ENCODE data around the gene LETM1. TPM values are rescaled to one million over a fixed set of nuclear protein-coding genes. Genes with fewer than 3 reads are reported as not detected.
A peak's percentile ranks its signal among the peaks of the same experiment; 100 is the strongest.

LETM1 gene
- total and polyA plus RNA-seq, 4 donors: 12.2 to 46.9 (median 24.1) TPM

DNA sequence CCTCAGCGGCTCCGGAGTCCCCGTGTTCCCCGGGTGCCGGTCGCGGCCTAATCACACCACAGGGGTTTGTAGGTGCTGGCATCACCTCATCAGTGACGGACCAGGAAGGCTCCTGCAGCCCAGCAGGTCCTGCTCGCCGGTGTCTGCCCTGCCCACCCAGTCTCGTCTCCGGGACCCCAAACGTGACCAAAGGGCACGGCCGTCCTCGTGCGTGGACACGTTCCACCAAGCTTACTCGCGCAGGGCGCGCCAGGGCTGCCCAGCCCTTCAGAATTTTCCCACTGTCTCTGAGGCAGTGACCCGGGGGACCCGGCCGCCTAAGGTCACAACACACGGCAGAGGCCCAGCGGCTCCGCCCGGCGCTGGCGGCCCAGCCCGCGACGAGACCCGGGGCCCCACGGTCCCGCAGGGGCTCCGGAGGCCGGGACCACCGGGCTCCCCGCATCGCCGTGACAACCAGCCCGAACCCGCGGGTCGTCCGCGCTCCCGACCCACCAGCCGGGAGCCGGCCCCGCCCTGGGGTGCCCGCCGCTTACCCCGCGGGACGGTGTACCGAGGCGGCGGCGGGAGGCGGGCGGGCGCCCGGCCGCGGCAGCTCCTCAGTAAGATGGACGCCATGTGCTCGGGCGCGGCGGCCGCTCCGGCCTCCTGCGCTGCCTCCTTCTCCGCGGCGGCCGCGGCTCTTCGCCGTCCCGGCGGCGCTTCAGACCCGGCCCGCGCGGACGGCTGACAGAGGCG, 454 bp downstream of the LETM1 start:
- H3K4me3 ChIP-seq (ENCODE audit: low read depth in 1 of 3, low read length in 3 of 3): peak overlapping the region; percentile 88 to 95 (median 93)
- H3K27me3 ChIP-seq (ENCODE audit: control insufficient read depth in 4 of 4, insufficient read depth in 4 of 4, low read length in 3 of 4): no peaks in the 10 kb centered on the region
- TF ChIP-seq JUND (IDR thresholded peaks at IDR 0.05) (no peak), FOXA2 (IDR thresholded peaks at IDR 0.05) (no peak), FOXA1 (IDR thresholded peaks at IDR 0.05) (no peak), HNF4A (conservative IDR thresholded peaks at IDR 0.05) (no peak), TAF1 (conservative IDR thresholded peaks at IDR 0.05) (no peak), GABPA (IDR thresholded peaks at IDR 0.05 in 1 of 2, conservative IDR thresholded peaks at IDR 0.05 in 1 of 2) (no peak), SP1 (IDR thresholded peaks at IDR 0.05) (no peak), RAD21 (IDR thresholded peaks at IDR 0.05) (no peak), EGR1 (IDR thresholded peaks at IDR 0.05; ENCODE audit: low read depth in 2 of 2) (no peak), RXRA (IDR thresholded peaks at IDR 0.05) (no peak), HNF4G (IDR thresholded peaks at IDR 0.05) (no peak), YY1 (IDR thresholded peaks at IDR 0.05) (no peak)
- TF ChIP-seq, protein P1, sequence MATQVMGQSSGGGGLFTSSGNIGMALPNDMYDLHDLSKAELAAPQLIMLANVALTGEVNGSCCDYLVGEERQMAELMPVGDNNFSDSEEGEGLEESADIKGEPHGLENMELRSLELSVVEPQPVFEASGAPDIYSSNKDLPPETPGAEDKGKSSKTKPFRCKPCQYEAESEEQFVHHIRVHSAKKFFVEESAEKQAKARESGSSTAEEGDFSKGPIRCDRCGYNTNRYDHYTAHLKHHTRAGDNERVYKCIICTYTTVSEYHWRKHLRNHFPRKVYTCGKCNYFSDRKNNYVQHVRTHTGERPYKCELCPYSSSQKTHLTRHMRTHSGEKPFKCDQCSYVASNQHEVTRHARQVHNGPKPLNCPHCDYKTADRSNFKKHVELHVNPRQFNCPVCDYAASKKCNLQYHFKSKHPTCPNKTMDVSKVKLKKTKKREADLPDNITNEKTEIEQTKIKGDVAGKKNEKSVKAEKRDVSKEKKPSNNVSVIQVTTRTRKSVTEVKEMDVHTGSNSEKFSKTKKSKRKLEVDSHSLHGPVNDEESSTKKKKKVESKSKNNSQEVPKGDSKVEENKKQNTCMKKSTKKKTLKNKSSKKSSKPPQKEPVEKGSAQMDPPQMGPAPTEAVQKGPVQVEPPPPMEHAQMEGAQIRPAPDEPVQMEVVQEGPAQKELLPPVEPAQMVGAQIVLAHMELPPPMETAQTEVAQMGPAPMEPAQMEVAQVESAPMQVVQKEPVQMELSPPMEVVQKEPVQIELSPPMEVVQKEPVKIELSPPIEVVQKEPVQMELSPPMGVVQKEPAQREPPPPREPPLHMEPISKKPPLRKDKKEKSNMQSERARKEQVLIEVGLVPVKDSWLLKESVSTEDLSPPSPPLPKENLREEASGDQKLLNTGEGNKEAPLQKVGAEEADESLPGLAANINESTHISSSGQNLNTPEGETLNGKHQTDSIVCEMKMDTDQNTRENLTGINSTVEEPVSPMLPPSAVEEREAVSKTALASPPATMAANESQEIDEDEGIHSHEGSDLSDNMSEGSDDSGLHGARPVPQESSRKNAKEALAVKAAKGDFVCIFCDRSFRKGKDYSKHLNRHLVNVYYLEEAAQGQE (IDR thresholded peaks at IDR 0.05): no peak
- TF ChIP-seq, protein P2, sequence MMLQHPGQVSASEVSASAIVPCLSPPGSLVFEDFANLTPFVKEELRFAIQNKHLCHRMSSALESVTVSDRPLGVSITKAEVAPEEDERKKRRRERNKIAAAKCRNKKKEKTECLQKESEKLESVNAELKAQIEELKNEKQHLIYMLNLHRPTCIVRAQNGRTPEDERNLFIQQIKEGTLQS (IDR thresholded peaks at IDR 0.05): no peak
- TF ChIP-seq, protein P3, sequence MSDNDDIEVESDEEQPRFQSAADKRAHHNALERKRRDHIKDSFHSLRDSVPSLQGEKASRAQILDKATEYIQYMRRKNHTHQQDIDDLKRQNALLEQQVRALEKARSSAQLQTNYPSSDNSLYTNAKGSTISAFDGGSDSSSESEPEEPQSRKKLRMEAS (IDR thresholded peaks at IDR 0.05): no peak
- WGBS: under 1% methylated on average over 92 of the region's 92 CpGs
- H3K9me3 ChIP-seq (ENCODE audit: control insufficient read depth in 4 of 4, low read length in 3 of 4): no peaks in the 10 kb centered on the region
- peak overlapping the region; percentile 38 to 62 for H3K27ac ChIP-seq (ENCODE audit: low read depth in 1 of 2, low read length in 2 of 2)
- peaks cover 6 to 37% (median 28%) of the 10 kb centered on the region in 4 donors for H3K4me1 ChIP-seq (ENCODE audit: control insufficient read depth in 4 of 4, insufficient read depth in 4 of 4, low read length in 3 of 4)
- H3K36me3 ChIP-seq (ENCODE audit: control insufficient read depth in 4 of 4, insufficient read depth in 3 of 4, low read depth in 1 of 4, low read length in 3 of 4): no peaks in the 10 kb centered on the region
- H3K9ac ChIP-seq (ENCODE audit: low read depth in 1 of 2, low read length in 2 of 2): peak overlapping the region; percentile 33 to 61
- peak; percentile 49 for DNase-seq (ENCODE audit: low spot score)

DNA sequence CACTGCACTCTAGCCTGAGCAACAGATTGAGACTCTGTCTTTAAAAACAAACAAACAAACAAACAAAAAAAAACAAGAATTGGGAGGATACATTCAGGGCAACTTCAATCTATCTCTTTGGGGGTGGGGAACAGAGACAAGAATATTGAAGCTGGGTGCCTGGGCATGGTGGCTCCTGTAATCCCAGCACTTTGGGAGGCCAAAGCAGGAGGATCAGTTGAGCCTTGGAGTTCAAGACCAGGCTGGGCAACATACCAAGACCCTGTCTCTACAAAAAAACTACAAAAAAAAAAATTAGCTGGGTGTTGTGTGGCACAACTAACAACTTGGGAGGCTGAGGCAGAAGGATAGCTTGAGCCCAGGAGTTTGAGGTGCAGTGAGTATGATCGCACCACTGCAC, 1.2 kb downstream of the LETM1 start:
- H3K9me3 ChIP-seq (ENCODE audit: control insufficient read depth in 4 of 4, low read length in 3 of 4): no peaks in the 10 kb centered on the region
- peak overlapping the region; percentile 88 to 95 (median 93) for H3K4me3 ChIP-seq (ENCODE audit: low read depth in 1 of 3, low read length in 3 of 3)
- 67% methylated on average over 1 of the region's 1 CpG for WGBS
- H3K27ac ChIP-seq (ENCODE audit: low read depth in 1 of 2, low read length in 2 of 2): no peak overlapping the region
- no peak for DNase-seq (ENCODE audit: low spot score)
- H3K4me1 ChIP-seq (ENCODE audit: control insufficient read depth in 4 of 4, insufficient read depth in 4 of 4, low read length in 3 of 4): peaks cover 6 to 37% (median 28%) of the 10 kb centered on the region in 4 donors
- H3K27me3 ChIP-seq (ENCODE audit: control insufficient read depth in 4 of 4, insufficient read depth in 4 of 4, low read length in 3 of 4): no peaks in the 10 kb centered on the region
- TF ChIP-seq, protein P4, sequence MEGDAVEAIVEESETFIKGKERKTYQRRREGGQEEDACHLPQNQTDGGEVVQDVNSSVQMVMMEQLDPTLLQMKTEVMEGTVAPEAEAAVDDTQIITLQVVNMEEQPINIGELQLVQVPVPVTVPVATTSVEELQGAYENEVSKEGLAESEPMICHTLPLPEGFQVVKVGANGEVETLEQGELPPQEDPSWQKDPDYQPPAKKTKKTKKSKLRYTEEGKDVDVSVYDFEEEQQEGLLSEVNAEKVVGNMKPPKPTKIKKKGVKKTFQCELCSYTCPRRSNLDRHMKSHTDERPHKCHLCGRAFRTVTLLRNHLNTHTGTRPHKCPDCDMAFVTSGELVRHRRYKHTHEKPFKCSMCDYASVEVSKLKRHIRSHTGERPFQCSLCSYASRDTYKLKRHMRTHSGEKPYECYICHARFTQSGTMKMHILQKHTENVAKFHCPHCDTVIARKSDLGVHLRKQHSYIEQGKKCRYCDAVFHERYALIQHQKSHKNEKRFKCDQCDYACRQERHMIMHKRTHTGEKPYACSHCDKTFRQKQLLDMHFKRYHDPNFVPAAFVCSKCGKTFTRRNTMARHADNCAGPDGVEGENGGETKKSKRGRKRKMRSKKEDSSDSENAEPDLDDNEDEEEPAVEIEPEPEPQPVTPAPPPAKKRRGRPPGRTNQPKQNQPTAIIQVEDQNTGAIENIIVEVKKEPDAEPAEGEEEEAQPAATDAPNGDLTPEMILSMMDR (IDR thresholded peaks at IDR 0.05; ENCODE audit: low read depth, low read length, missing input control): no peak
- no peak for TF ChIP-seq JUND (IDR thresholded peaks at IDR 0.05)
- no peak for TF ChIP-seq EGR1 (IDR thresholded peaks at IDR 0.05; ENCODE audit: low read depth in 2 of 2)
- no peak for TF ChIP-seq SP1 (IDR thresholded peaks at IDR 0.05)
- no peak for TF ChIP-seq TAF1 (conservative IDR thresholded peaks at IDR 0.05)
- TF ChIP-seq FOXA1 (IDR thresholded peaks at IDR 0.05): no peak
- no peak for TF ChIP-seq RAD21 (IDR thresholded peaks at IDR 0.05)
- TF ChIP-seq, protein P1 (IDR thresholded peaks at IDR 0.05): no peak
- TF ChIP-seq, protein P2 (IDR thresholded peaks at IDR 0.05): no peak
- TF ChIP-seq RXRA (IDR thresholded peaks at IDR 0.05): no peak
- no peak overlapping the region for H3K9ac ChIP-seq (ENCODE audit: low read depth in 1 of 2, low read length in 2 of 2)
- H3K36me3 ChIP-seq (ENCODE audit: control insufficient read depth in 4 of 4, insufficient read depth in 3 of 4, low read depth in 1 of 4, low read length in 3 of 4): no peaks in the 10 kb centered on the region

All from liver (tissue), 9 donors.